GM23338 (cell line): ENCODE data around the gene SKIC2.

Experiments
- CREB1 ChIP-seq: fragments of 250-450 bp; sonication (Bioruptor Pico); IDR thresholded peaks from 2 replicates; pipeline ENCODE4 v1.5.0; 2020; ENCODE audit warnings: low read depth, mild to moderate bottlenecking, moderate library complexity
- EZH2 ChIP-seq: fragments of 200-600 bp; sonication (generic); IDR thresholded peaks from one replicate; pipeline ENCODE4 v1.8.0; 2017; ENCODE audit warnings: antibody characterized with exemption, mild to moderate bottlenecking, low read depth; ENCODE audit not compliant: unreplicated experiment
- EZH2phosphoT487 ChIP-seq: fragments of 200-600 bp; sonication (generic); IDR thresholded peaks from one replicate; pipeline ENCODE4 v1.8.1; 2018; ENCODE audit warnings: antibody characterized with exemption; ENCODE audit not compliant: unreplicated experiment
- JUNB ChIP-seq: IDR thresholded peaks from one replicate; pipeline ENCODE4 v1.6.1; 2016; ENCODE audit warnings: antibody characterized with exemption; ENCODE audit not compliant: unreplicated experiment
- NANOG ChIP-seq: IDR thresholded peaks from 2 replicates; pipeline ENCODE4 v1.6.1; 2016; ENCODE audit warnings: antibody characterized with exemption, borderline replicate concordance
- POLR2AphosphoS5 ChIP-seq: IDR thresholded peaks from 2 replicates; pipeline ENCODE4 v1.6.1; 2016; ENCODE audit warnings: antibody characterized with exemption, low read depth
- ZNF331 ChIP-seq: fragments of 250-450 bp; sonication (Bioruptor Pico); IDR thresholded peaks from 2 replicates; pipeline ENCODE4 v1.5.0; 2020; ENCODE audit warnings: low read depth, mild to moderate bottlenecking, moderate library complexity
- TF ChIP-seq, protein P1 (sequence below): IDR thresholded peaks from one replicate; pipeline ENCODE4 v1.6.1; 2018; ENCODE audit warnings: antibody characterized with exemption; ENCODE audit not compliant: unreplicated experiment
- TF ChIP-seq, protein P2 (sequence below), 2 experiments: fragments of 200-600 bp in 1 of 2; sonication (generic) in 1 of 2; conservative IDR thresholded peaks; 2 replicates each; pipeline versions ENCODE4 v1.5.1 to v1.6.1; 2016 to 2017; ENCODE audit warnings: antibody characterized with exemption in 2 of 2, low read depth in 2 of 2, mild to moderate bottlenecking in 2 of 2, moderate library complexity in 1 of 2
- TF ChIP-seq, protein P3 (sequence below): IDR thresholded peaks from 2 replicates; pipeline ENCODE4 v1.6.1; 2016; ENCODE audit warnings: antibody characterized with exemption
- TF ChIP-seq, protein P4 (sequence below): fragments of 250-450 bp; sonication (Bioruptor Pico); IDR thresholded peaks from 2 replicates; pipeline ENCODE4 v1.5.0; 2020; ENCODE audit warnings: mild to moderate bottlenecking, moderate library complexity

DNA sequence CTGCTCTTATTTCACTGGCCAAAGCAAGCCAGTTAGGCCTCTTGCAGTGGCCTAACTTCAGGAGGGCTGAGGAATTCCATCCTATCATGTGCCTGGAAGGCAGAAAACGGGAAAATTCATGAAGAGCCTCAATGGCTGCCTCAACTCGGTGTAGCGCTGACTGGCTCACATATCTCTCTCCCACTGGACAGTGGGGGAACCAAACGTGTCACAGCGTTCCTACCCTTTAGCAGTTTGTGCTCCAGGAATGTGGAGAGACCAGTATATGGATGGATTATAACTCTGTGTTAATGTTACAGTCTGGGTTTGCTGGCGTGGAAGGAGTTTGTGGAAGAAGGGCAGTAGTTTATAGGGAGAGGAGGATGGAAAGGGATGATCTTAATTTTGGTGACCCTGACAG lies 43.2 kb upstream of the SKIC2 start:
- TF ChIP-seq POLR2AphosphoS5, result no peak
- TF ChIP-seq, protein P1, sequence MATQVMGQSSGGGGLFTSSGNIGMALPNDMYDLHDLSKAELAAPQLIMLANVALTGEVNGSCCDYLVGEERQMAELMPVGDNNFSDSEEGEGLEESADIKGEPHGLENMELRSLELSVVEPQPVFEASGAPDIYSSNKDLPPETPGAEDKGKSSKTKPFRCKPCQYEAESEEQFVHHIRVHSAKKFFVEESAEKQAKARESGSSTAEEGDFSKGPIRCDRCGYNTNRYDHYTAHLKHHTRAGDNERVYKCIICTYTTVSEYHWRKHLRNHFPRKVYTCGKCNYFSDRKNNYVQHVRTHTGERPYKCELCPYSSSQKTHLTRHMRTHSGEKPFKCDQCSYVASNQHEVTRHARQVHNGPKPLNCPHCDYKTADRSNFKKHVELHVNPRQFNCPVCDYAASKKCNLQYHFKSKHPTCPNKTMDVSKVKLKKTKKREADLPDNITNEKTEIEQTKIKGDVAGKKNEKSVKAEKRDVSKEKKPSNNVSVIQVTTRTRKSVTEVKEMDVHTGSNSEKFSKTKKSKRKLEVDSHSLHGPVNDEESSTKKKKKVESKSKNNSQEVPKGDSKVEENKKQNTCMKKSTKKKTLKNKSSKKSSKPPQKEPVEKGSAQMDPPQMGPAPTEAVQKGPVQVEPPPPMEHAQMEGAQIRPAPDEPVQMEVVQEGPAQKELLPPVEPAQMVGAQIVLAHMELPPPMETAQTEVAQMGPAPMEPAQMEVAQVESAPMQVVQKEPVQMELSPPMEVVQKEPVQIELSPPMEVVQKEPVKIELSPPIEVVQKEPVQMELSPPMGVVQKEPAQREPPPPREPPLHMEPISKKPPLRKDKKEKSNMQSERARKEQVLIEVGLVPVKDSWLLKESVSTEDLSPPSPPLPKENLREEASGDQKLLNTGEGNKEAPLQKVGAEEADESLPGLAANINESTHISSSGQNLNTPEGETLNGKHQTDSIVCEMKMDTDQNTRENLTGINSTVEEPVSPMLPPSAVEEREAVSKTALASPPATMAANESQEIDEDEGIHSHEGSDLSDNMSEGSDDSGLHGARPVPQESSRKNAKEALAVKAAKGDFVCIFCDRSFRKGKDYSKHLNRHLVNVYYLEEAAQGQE, result no peak
- TF ChIP-seq CREB1 (CRISPR knock-in tag), result no peak
- TF ChIP-seq, protein P2, sequence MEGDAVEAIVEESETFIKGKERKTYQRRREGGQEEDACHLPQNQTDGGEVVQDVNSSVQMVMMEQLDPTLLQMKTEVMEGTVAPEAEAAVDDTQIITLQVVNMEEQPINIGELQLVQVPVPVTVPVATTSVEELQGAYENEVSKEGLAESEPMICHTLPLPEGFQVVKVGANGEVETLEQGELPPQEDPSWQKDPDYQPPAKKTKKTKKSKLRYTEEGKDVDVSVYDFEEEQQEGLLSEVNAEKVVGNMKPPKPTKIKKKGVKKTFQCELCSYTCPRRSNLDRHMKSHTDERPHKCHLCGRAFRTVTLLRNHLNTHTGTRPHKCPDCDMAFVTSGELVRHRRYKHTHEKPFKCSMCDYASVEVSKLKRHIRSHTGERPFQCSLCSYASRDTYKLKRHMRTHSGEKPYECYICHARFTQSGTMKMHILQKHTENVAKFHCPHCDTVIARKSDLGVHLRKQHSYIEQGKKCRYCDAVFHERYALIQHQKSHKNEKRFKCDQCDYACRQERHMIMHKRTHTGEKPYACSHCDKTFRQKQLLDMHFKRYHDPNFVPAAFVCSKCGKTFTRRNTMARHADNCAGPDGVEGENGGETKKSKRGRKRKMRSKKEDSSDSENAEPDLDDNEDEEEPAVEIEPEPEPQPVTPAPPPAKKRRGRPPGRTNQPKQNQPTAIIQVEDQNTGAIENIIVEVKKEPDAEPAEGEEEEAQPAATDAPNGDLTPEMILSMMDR (conservative IDR thresholded peaks at IDR 0.05; ENCODE audit: low read depth in 2 of 2), result no peak
- TF ChIP-seq, protein P3, sequence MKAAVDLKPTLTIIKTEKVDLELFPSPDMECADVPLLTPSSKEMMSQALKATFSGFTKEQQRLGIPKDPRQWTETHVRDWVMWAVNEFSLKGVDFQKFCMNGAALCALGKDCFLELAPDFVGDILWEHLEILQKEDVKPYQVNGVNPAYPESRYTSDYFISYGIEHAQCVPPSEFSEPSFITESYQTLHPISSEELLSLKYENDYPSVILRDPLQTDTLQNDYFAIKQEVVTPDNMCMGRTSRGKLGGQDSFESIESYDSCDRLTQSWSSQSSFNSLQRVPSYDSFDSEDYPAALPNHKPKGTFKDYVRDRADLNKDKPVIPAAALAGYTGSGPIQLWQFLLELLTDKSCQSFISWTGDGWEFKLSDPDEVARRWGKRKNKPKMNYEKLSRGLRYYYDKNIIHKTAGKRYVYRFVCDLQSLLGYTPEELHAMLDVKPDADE, result no peak
- TF ChIP-seq EZH2, result no peak
- TF ChIP-seq EZH2phosphoT487, result no peak
- no peak for TF ChIP-seq ZNF331 (CRISPR knock-in tag)
- TF ChIP-seq, protein P4, sequence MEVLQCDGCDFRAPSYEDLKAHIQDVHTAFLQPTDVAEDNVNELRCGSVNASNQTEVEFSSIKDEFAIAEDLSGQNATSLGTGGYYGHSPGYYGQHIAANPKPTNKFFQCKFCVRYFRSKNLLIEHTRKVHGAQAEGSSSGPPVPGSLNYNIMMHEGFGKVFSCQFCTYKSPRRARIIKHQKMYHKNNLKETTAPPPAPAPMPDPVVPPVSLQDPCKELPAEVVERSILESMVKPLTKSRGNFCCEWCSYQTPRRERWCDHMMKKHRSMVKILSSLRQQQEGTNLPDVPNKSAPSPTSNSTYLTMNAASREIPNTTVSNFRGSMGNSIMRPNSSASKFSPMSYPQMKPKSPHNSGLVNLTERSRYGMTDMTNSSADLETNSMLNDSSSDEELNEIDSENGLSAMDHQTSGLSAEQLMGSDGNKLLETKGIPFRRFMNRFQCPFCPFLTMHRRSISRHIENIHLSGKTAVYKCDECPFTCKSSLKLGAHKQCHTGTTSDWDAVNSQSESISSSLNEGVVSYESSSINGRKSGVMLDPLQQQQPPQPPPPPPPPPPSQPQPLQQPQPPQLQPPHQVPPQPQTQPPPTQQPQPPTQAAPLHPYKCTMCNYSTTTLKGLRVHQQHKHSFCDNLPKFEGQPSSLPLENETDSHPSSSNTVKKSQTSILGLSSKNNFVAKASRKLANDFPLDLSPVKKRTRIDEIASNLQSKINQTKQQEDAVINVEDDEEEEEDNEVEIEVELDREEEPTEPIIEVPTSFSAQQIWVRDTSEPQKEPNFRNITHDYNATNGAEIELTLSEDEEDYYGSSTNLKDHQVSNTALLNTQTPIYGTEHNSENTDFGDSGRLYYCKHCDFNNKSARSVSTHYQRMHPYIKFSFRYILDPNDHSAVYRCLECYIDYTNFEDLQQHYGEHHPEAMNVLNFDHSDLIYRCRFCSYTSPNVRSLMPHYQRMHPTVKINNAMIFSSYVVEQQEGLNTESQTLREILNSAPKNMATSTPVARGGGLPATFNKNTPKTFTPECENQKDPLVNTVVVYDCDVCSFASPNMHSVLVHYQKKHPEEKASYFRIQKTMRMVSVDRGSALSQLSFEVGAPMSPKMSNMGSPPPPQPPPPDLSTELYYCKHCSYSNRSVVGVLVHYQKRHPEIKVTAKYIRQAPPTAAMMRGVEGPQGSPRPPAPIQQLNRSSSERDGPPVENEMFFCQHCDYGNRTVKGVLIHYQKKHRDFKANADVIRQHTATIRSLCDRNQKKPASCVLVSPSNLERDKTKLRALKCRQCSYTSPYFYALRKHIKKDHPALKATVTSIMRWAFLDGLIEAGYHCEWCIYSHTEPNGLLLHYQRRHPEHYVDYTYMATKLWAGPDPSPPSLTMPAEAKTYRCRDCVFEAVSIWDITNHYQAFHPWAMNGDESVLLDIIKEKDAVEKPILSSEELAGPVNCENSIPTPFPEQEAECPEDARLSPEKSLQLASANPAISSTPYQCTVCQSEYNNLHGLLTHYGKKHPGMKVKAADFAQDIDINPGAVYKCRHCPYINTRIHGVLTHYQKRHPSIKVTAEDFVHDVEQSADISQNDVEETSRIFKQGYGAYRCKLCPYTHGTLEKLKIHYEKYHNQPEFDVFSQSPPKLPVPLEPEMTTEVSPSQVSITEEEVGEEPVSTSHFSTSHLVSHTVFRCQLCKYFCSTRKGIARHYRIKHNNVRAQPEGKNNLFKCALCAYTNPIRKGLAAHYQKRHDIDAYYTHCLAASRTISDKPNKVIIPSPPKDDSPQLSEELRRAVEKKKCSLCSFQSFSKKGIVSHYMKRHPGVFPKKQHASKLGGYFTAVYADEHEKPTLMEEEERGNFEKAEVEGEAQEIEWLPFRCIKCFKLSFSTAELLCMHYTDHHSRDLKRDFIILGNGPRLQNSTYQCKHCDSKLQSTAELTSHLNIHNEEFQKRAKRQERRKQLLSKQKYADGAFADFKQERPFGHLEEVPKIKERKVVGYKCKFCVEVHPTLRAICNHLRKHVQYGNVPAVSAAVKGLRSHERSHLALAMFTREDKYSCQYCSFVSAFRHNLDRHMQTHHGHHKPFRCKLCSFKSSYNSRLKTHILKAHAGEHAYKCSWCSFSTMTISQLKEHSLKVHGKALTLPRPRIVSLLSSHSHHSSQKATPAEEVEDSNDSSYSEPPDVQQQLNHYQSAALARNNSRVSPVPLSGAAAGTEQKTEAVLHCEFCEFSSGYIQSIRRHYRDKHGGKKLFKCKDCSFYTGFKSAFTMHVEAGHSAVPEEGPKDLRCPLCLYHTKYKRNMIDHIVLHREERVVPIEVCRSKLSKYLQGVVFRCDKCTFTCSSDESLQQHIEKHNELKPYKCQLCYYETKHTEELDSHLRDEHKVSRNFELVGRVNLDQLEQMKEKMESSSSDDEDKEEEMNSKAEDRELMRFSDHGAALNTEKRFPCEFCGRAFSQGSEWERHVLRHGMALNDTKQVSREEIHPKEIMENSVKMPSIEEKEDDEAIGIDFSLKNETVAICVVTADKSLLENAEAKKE, result no peak
- no peak for TF ChIP-seq JUNB
- TF ChIP-seq NANOG, result no peak
